Measurements from ENCODE around the gene CLPTM1L. TPM values are rescaled to one million over a fixed set of nuclear protein-coding genes. Genes with fewer than 3 reads are reported as not detected.
"Not testable (repeated sequence)": the region's sequence is repeated elsewhere in the genome, so short reads cannot be mapped to it uniquely, and the experiment has no call there.

CLPTM1L gene
- total RNA-seq, 1 donor from 2014 or later: 113 TPM

- Histone ChIP-seq H3K9ac (ENCODE audit: low read depth in 1 of 3, low read length in 3 of 3) (no peak overlapping the region), H3K4me3 (ENCODE audit: low read length in 3 of 3) (no peak overlapping the region), H3K27ac (ENCODE audit: low read depth, low read length) (no peak overlapping the region), H3K27me3 (ENCODE audit: control insufficient read depth in 3 of 3, insufficient read depth in 3 of 3, low read length in 3 of 3) (peaks cover 43 to 47% (median 45%) of the 10 kb centered on the region in 3 donors), H3K4me1 (ENCODE audit: control insufficient read depth in 3 of 3, insufficient read depth in 3 of 3, low read length in 3 of 3) (no peaks in the 10 kb centered on the region), H3K9me3 (ENCODE audit: control insufficient read depth in 3 of 3, low read length in 3 of 3) (peaks cover 0 to 2% (median 0%) of the 10 kb centered on the region in 3 donors), H3K36me3 (ENCODE audit: control insufficient read depth in 3 of 3, insufficient read depth in 3 of 3, low read length in 3 of 3) (no peaks in the 10 kb centered on the region)
Measured at GRCh38 chr5:1293416-1294205, 51.3 kb downstream of the CLPTM1L start.

DNA sequence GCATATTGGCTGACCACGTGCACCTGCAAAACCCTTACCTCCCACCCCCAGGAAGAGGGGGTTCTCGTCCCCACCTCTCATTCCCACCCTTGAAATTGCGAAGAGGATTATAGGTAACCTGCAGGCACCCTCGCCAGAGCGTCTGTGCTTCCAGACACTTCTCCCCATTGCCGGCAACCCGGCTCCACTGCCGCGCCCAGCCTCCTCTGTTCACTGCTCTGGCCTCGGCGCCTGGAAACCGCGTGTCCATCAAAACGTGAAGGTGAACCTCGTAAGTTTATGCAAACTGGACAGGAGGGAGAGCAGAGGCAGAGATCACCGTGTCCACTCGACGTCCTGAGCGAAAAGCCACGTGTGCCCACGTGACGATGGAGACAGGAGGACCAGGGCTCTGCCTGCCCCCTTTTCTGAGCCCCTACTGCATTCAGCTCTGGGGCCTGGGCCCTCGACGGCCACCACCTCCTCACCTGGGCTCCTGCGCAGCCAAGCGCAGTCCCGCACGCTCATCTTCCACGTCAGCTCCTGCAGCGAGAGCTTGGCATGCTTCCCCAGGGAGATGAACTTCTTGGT lies 52.0 kb downstream of the CLPTM1L start:
- H3K9ac ChIP-seq (ENCODE audit: low read depth in 1 of 3, low read length in 3 of 3): no peak overlapping the region
- H3K27me3 ChIP-seq (ENCODE audit: control insufficient read depth in 3 of 3, insufficient read depth in 3 of 3, low read length in 3 of 3): peaks cover 38 to 49% (median 47%) of the 10 kb centered on the region in 3 donors

GRCh38 chr5:1292139-1292538 lies 52.8 kb downstream of the CLPTM1L start:
- Histone ChIP-seq H3K9me3 (ENCODE audit: control insufficient read depth in 3 of 3, low read length in 3 of 3) (peaks cover 0 to 2% (median 0%) of the 10 kb centered on the region in 3 donors), H3K4me1 (ENCODE audit: control insufficient read depth in 3 of 3, insufficient read depth in 3 of 3, low read length in 3 of 3) (no peaks in the 10 kb centered on the region), H3K27ac (ENCODE audit: low read depth, low read length) (no peak overlapping the region), H3K36me3 (ENCODE audit: control insufficient read depth in 3 of 3, insufficient read depth in 3 of 3, low read length in 3 of 3) (no peaks in the 10 kb centered on the region), H3K27me3 (ENCODE audit: control insufficient read depth in 3 of 3, insufficient read depth in 3 of 3, low read length in 3 of 3) (peaks cover 35 to 46% (median 45%) of the 10 kb centered on the region in 3 donors), H3K4me3 (ENCODE audit: low read length in 3 of 3) (no peak overlapping the region), H3K9ac (ENCODE audit: low read depth in 1 of 3, low read length in 3 of 3) (no peak overlapping the region)

More for the DNA sequence above, 52.0 kb downstream of the CLPTM1L start:
- Histone ChIP-seq H3K4me1 (ENCODE audit: control insufficient read depth in 3 of 3, insufficient read depth in 3 of 3, low read length in 3 of 3) (no peaks in the 10 kb centered on the region), H3K36me3 (ENCODE audit: control insufficient read depth in 3 of 3, insufficient read depth in 3 of 3, low read length in 3 of 3) (no peaks in the 10 kb centered on the region), H3K4me3 (ENCODE audit: low read length in 3 of 3) (no peak overlapping the region), H3K27ac (ENCODE audit: low read depth, low read length) (no peak overlapping the region), H3K9me3 (ENCODE audit: control insufficient read depth in 3 of 3, low read length in 3 of 3) (peaks cover 0 to 2% (median 0%) of the 10 kb centered on the region in 3 donors)

DNA sequence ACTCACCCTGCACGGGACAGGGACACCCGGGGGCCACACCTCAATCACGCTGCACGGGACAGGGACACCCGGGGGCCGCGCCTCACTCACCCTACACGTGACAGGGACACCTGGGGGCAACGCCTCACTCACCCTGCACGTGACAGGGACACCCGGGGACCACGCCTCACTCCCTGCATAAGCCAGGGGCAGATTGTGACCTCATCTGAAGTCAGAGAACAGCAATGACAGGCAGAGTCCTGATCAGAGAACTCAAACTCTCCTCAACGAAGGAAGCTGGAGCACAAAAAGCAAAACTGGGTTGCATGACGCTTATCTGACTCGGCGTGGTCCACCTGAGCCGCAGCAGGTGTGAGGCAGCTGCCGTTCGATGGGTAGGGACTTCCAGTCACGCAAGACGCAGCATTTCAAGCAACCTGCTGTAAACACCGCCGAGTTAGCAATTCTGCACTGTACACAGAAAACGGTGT lies 53.3 kb downstream of the CLPTM1L start:
- no peak overlapping the region for H3K9ac ChIP-seq (ENCODE audit: low read depth in 1 of 3, low read length in 3 of 3)
- H3K9me3 ChIP-seq (ENCODE audit: control insufficient read depth in 3 of 3, low read length in 3 of 3): peaks cover 0 to 2% (median 0%) of the 10 kb centered on the region in 3 donors
- peaks cover 35 to 43% (median 42%) of the 10 kb centered on the region in 3 donors for H3K27me3 ChIP-seq (ENCODE audit: control insufficient read depth in 3 of 3, insufficient read depth in 3 of 3, low read length in 3 of 3)
- H3K4me3 ChIP-seq (ENCODE audit: low read length in 3 of 3): no peak overlapping the region
- no peaks in the 10 kb centered on the region for H3K4me1 ChIP-seq (ENCODE audit: control insufficient read depth in 3 of 3, insufficient read depth in 3 of 3, low read length in 3 of 3)
- H3K27ac ChIP-seq (ENCODE audit: low read depth, low read length): no peak overlapping the region
- H3K36me3 ChIP-seq (ENCODE audit: control insufficient read depth in 3 of 3, insufficient read depth in 3 of 3, low read length in 3 of 3): no peaks in the 10 kb centered on the region

DNA sequence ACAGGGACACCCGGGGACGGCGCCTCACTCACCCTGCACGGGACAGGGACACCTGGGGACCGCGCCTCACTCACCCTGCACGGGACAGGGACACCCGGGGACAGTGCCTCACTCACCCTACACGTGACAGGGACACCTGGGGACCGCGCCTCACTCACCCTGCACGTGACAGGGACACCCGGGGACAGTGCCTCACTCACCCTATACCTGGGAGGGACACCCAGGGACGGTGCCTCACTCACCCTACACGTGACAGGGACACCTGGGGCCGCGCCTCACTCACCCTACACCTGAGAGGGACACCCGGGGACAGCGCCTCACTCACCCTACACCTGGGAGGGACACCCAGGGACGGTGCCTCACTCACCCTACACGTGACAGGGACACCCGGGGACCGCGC lies 53.9 kb downstream of the CLPTM1L start:
- peaks cover 35 to 39% (median 36%) of the 10 kb centered on the region in 3 donors for H3K27me3 ChIP-seq (ENCODE audit: control insufficient read depth in 3 of 3, insufficient read depth in 3 of 3, low read length in 3 of 3)
- H3K9me3 ChIP-seq (ENCODE audit: control insufficient read depth in 3 of 3, low read length in 3 of 3); H3K27ac ChIP-seq (ENCODE audit: low read depth, low read length); H3K9ac ChIP-seq (ENCODE audit: low read depth in 1 of 3, low read length in 3 of 3); H3K4me3 ChIP-seq (ENCODE audit: low read length in 3 of 3); H3K36me3 ChIP-seq (ENCODE audit: control insufficient read depth in 3 of 3, insufficient read depth in 3 of 3, low read length in 3 of 3); H3K4me1 ChIP-seq (ENCODE audit: control insufficient read depth in 3 of 3, insufficient read depth in 3 of 3, low read length in 3 of 3): not testable (repeated sequence)

DNA sequence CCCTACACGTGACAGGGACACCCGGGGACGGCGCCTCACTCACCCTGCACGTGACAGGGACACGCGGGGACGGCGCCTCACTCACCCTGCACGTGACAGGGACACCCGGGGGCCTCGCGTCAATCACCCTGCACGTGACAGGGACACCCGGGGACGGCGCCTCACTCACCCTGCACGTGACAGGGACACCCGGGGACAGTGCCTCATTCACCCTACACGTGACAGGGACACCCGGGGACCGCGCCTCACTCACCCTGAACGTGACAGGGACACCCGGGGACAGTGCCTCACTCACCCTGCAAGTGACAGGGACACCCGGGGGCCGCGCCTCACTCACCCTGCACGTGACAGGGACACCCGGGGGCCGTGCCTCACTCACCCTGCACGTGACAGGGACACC lies 55.3 kb downstream of the CLPTM1L start:
- not testable (repeated sequence) for H3K9me3 ChIP-seq (ENCODE audit: control insufficient read depth in 3 of 3, low read length in 3 of 3); H3K9ac ChIP-seq (ENCODE audit: low read depth in 1 of 3, low read length in 3 of 3); H3K27ac ChIP-seq (ENCODE audit: low read depth, low read length); H3K4me3 ChIP-seq (ENCODE audit: low read length in 3 of 3); H3K4me1 ChIP-seq (ENCODE audit: control insufficient read depth in 3 of 3, insufficient read depth in 3 of 3, low read length in 3 of 3); H3K36me3 ChIP-seq (ENCODE audit: control insufficient read depth in 3 of 3, insufficient read depth in 3 of 3, low read length in 3 of 3)
- peaks cover 25 to 28% (median 27%) of the 10 kb centered on the region in 3 donors for H3K27me3 ChIP-seq (ENCODE audit: control insufficient read depth in 3 of 3, insufficient read depth in 3 of 3, low read length in 3 of 3)

- no peaks in the 10 kb centered on the region for H3K4me1 ChIP-seq (ENCODE audit: control insufficient read depth in 3 of 3, insufficient read depth in 3 of 3, low read length in 3 of 3)
- H3K9me3 ChIP-seq (ENCODE audit: control insufficient read depth in 3 of 3, low read length in 3 of 3): peaks cover 0 to 2% (median 0%) of the 10 kb centered on the region in 3 donors
- no peaks in the 10 kb centered on the region for H3K36me3 ChIP-seq (ENCODE audit: control insufficient read depth in 3 of 3, insufficient read depth in 3 of 3, low read length in 3 of 3)
- no peak overlapping the region for H3K27ac ChIP-seq (ENCODE audit: low read depth, low read length)
- H3K9ac ChIP-seq (ENCODE audit: low read depth in 1 of 3, low read length in 3 of 3): no peak overlapping the region
- peaks cover 16 to 21% (median 19%) of the 10 kb centered on the region in 3 donors for H3K27me3 ChIP-seq (ENCODE audit: control insufficient read depth in 3 of 3, insufficient read depth in 3 of 3, low read length in 3 of 3)
- no peak overlapping the region for H3K4me3 ChIP-seq (ENCODE audit: low read length in 3 of 3)
Measured at GRCh38 chr5:1288439-1289335, 56.2 kb downstream of the CLPTM1L start.

DNA sequence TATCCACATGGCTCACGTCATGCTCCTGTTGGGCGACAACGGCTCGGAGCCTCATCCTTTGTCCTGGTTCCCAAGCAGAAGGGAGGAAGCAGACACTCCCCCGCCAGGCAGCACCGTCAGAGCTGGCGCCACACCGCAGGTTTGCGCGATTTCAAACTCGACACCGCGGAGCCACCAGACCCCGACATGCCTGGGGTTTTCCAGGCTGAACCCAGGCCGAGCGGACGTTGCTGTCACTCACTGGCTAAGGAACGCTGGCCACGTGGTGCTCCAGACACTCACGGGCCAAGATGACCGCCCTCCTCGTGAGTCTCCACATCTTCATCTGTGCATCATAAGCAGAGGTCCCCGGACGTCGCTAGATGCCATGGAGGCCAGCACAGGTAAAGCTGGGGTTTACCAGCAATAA lies 59.0 kb downstream of the CLPTM1L start:
- H3K27me3 ChIP-seq (ENCODE audit: control insufficient read depth in 3 of 3, insufficient read depth in 3 of 3, low read length in 3 of 3): peaks cover 0 to 4% (median 0%) of the 10 kb centered on the region in 3 donors
- peaks cover 0 to 2% (median 0%) of the 10 kb centered on the region in 3 donors for H3K9me3 ChIP-seq (ENCODE audit: control insufficient read depth in 3 of 3, low read length in 3 of 3)
- H3K4me1 ChIP-seq (ENCODE audit: control insufficient read depth in 3 of 3, insufficient read depth in 3 of 3, low read length in 3 of 3): no peaks in the 10 kb centered on the region
- no peak overlapping the region for H3K27ac ChIP-seq (ENCODE audit: low read depth, low read length)
- no peaks in the 10 kb centered on the region for H3K36me3 ChIP-seq (ENCODE audit: control insufficient read depth in 3 of 3, insufficient read depth in 3 of 3, low read length in 3 of 3)
- no peak overlapping the region for H3K4me3 ChIP-seq (ENCODE audit: low read length in 3 of 3)
- H3K9ac ChIP-seq (ENCODE audit: low read depth in 1 of 3, low read length in 3 of 3): no peak overlapping the region

DNA sequence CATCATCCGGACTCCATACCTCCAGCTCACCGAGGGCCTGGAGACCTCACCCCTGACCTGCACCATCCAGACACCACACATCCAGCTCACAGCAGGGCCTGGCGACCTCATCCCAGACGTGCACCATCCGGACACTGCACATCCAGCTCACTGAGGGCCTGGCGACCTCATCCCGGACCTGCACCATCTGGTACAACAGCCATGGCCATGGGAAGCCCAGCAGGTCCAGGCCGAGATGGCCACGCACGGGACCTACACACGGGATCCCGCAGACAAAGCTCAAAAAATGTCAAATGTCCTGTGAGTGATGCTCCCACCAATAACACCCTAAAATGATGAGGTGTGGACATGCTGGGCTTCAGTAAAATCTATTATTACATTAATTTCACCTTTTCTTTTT lies 59.8 kb downstream of the CLPTM1L start:
- H3K36me3 ChIP-seq (ENCODE audit: control insufficient read depth in 3 of 3, insufficient read depth in 3 of 3, low read length in 3 of 3): no peaks in the 10 kb centered on the region
- peaks cover 0 to 2% (median 0%) of the 10 kb centered on the region in 3 donors for H3K9me3 ChIP-seq (ENCODE audit: control insufficient read depth in 3 of 3, low read length in 3 of 3)
- no peaks in the 10 kb centered on the region for H3K4me1 ChIP-seq (ENCODE audit: control insufficient read depth in 3 of 3, insufficient read depth in 3 of 3, low read length in 3 of 3)
- no peak overlapping the region for H3K4me3 ChIP-seq (ENCODE audit: low read length in 3 of 3)
- H3K27me3 ChIP-seq (ENCODE audit: control insufficient read depth in 3 of 3, insufficient read depth in 3 of 3, low read length in 3 of 3): peaks cover 0 to 4% (median 4%) of the 10 kb centered on the region in 3 donors
- H3K9ac ChIP-seq (ENCODE audit: low read depth in 1 of 3, low read length in 3 of 3): no peak overlapping the region
- no peak overlapping the region for H3K27ac ChIP-seq (ENCODE audit: low read depth, low read length)

Measured in skeletal muscle tissue (tissue), 4 donors.